HL-60 (cell line): Measurements from ENCODE around the gene KCMF1.

Experiments used
- POLR2AphosphoS5 ChIP-seq: IDR thresholded peaks from 2 replicates; pipeline ENCODE4 v1.6.1; 2012; ENCODE audit warnings: low read depth
- TF ChIP-seq, protein P1 (sequence below): IDR thresholded peaks from one replicate; pipeline ENCODE4 v1.5.1; 2011; ENCODE audit warnings: low read length, control low read depth, inconsistent platforms; ENCODE audit not compliant: insufficient read depth
- TF ChIP-seq, protein P2 (sequence below): IDR thresholded peaks from 2 replicates; pipeline ENCODE4 v1.6.1; 2012; ENCODE audit warnings: low read depth; ENCODE audit not compliant: insufficient replicate concordance

- TF ChIP-seq, protein P1, sequence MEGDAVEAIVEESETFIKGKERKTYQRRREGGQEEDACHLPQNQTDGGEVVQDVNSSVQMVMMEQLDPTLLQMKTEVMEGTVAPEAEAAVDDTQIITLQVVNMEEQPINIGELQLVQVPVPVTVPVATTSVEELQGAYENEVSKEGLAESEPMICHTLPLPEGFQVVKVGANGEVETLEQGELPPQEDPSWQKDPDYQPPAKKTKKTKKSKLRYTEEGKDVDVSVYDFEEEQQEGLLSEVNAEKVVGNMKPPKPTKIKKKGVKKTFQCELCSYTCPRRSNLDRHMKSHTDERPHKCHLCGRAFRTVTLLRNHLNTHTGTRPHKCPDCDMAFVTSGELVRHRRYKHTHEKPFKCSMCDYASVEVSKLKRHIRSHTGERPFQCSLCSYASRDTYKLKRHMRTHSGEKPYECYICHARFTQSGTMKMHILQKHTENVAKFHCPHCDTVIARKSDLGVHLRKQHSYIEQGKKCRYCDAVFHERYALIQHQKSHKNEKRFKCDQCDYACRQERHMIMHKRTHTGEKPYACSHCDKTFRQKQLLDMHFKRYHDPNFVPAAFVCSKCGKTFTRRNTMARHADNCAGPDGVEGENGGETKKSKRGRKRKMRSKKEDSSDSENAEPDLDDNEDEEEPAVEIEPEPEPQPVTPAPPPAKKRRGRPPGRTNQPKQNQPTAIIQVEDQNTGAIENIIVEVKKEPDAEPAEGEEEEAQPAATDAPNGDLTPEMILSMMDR = no peak
- no peak for TF ChIP-seq POLR2AphosphoS5
- TF ChIP-seq, protein P2, sequence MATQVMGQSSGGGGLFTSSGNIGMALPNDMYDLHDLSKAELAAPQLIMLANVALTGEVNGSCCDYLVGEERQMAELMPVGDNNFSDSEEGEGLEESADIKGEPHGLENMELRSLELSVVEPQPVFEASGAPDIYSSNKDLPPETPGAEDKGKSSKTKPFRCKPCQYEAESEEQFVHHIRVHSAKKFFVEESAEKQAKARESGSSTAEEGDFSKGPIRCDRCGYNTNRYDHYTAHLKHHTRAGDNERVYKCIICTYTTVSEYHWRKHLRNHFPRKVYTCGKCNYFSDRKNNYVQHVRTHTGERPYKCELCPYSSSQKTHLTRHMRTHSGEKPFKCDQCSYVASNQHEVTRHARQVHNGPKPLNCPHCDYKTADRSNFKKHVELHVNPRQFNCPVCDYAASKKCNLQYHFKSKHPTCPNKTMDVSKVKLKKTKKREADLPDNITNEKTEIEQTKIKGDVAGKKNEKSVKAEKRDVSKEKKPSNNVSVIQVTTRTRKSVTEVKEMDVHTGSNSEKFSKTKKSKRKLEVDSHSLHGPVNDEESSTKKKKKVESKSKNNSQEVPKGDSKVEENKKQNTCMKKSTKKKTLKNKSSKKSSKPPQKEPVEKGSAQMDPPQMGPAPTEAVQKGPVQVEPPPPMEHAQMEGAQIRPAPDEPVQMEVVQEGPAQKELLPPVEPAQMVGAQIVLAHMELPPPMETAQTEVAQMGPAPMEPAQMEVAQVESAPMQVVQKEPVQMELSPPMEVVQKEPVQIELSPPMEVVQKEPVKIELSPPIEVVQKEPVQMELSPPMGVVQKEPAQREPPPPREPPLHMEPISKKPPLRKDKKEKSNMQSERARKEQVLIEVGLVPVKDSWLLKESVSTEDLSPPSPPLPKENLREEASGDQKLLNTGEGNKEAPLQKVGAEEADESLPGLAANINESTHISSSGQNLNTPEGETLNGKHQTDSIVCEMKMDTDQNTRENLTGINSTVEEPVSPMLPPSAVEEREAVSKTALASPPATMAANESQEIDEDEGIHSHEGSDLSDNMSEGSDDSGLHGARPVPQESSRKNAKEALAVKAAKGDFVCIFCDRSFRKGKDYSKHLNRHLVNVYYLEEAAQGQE = no peak
Observed at GRCh38 chr2:84942964-84943421, 28.0 kb upstream of the KCMF1 start.
